T47D (cell line): ENCODE measurements around the gene LOXHD1.

ENCODE experiments used
- DNase-seq, 2 experiments: peaks; one replicate each; pipeline versions ENCODE4 v3.0.0 to v3.0.0-alpha.2; 2011 to 2012; ENCODE audit warnings: low read depth in 1 of 2, low spot score in 1 of 2
- JUND ChIP-seq: IDR thresholded peaks from 2 replicates; pipeline ENCODE4 v1.6.1; 2012; ENCODE audit warnings: low read depth
- in situ Hi-C: cut with HindIII; loops from 2 replicates; pipeline ENCODE4 v1.10.0; 2016; ENCODE audit warnings: low sequenced_read_pairs, low pct_unique_long_range_greater_than_20kb

LOXHD1 gene

GRCh38 chr18:46481847-46482245 is 175.2 kb downstream of the LOXHD1 start:
- in situ Hi-C loops: no loop called here
- DNase-seq: no peak
- TF ChIP-seq JUND: no peak

GRCh38 chr18:46481048-46481846 is 175.8 kb downstream of the LOXHD1 start:
- TF ChIP-seq JUND: no peak
- in situ Hi-C loops: no loop called here
- DNase-seq: peak in 1 of 2 experiments; percentile 67

GRCh38 chr18:46480226-46480625 is 176.8 kb downstream of the LOXHD1 start:
- DNase-seq: no peak
- in situ Hi-C loops: no loop called here
- TF ChIP-seq JUND: no peak

- in situ Hi-C loops: no loop called here
- no peak for TF ChIP-seq JUND
- no peak for DNase-seq
Measured at GRCh38 chr18:46478796-46479195, 178.2 kb downstream of the LOXHD1 start.

DNA sequence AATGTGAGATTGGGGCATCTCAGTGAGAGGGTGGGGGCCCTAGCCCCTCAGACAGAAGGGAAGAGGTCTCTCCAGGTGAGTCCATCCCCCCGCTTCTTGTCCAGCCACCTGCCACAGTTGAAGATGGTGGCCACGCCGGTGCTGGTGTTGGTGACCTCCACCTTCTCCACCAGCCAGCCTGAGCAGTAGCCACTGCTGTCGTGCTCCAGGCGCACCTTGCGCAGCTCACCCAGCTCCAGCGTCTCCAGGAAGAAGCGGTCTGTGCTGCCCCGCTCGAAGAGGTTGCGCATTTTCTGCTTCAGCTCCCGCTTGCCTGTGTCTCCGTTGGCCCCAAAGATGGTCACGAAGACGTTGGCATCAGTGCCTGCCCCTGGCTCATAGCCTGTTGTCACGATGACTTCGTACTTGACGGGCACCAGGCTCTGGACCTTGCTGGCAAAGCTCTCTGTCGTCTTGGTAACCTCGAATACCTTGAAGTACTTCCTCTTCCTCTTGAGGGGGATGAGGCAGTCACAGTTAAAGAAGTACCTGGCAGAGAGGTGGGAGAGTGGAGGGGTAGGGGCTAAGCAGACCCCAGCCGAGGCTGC is 179.5 kb downstream of the LOXHD1 start:
- TF ChIP-seq JUND: no peak
- in situ Hi-C loops: no loop called here
- DNase-seq: no peak

- no peak for DNase-seq
- in situ Hi-C loops: no loop called here
- TF ChIP-seq JUND: no peak
Measured at GRCh38 chr18:46475390-46475752, 181.6 kb downstream of the LOXHD1 start.

- in situ Hi-C loops: no loop called here
- no peak for DNase-seq
- TF ChIP-seq JUND: no peak
Measured at GRCh38 chr18:46474487-46475389, 182.3 kb downstream of the LOXHD1 start.

- DNase-seq: no peak
- no peak for TF ChIP-seq JUND
- in situ Hi-C loops: no loop called here
Measured at GRCh38 chr18:46471809-46472498, 185.1 kb downstream of the LOXHD1 start.

DNA sequence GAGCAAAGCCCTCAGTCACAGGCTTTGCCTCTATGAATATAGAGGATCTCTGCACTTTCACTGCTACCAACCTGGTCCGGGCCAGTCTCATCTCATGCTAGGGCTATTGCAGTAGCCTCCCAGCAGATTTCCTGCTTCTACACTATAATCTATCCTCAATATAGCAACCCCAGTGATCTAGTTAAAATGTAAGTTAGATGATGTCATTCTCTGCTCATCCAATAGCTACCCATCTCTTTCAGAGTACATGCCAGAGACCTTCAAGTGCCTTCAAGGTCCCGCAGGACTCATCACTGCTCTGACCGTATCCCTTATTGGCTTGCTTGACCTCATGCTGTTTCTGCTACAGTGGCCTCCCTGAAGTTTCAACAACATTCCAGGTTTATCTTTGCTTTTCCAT is 186.3 kb downstream of the LOXHD1 start:
- in situ Hi-C loops: no loop called here
- no peak for DNase-seq
- no peak for TF ChIP-seq JUND

DNA sequence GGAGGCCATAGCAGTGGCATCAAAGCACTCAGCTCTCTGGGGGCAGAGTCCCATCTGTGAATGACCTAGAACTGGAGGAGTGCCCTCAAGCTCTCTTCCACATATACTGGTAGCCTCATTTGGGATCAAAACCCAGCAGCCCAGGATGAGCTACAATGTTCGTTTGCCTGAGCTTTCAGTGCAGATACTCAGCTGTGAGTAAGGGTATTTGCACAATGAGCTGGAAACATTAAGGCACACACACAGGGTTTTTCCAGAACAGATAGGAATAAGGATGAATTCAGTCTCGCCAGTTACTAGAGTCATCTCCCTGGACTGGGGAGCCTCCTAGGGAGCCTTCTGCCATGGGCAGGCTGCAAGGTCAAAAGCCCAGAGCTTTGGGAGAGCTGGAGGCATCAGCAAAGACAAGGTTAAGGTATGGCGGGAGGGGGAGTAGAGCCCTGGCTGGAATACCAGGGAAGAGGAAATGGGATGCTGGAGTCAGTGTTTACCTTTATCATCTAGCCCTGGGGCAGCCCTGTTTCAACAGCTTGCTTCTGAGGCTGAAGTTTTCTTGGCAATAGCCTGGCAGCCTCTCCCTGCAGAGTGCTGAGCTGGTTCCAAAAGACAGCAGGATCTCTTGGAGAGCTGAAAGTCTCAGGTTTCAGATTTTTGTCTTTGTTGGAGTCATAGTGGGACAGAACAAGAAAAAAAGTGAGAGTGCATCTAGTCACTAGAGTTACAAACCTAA is 187.7 kb downstream of the LOXHD1 start:
- TF ChIP-seq JUND: no peak
- in situ Hi-C loops: no loop called here
- DNase-seq: peak; percentile 37 to 88

- TF ChIP-seq JUND: no peak
- in situ Hi-C loops: no loop called here
- DNase-seq: peak in 1 of 2 experiments; percentile 88
Measured at GRCh38 chr18:46468426-46469180, 188.4 kb downstream of the LOXHD1 start.
